Mucosa of stomach (tissue), 1 donor: Measurements from ENCODE around the gene COX4I2.

ENCODE experiments used
- H3K27me3 ChIP-seq: one replicate; pipeline ENCODE4 v1.7.0; 2013; ENCODE audit warnings: mild to moderate bottlenecking, low read length; ENCODE audit not compliant: control insufficient read depth, insufficient read depth
- H3K36me3 ChIP-seq: one replicate; pipeline ENCODE4 v1.7.0; 2013; ENCODE audit warnings: low read length; ENCODE audit not compliant: control insufficient read depth, insufficient read depth
- H3K4me1 ChIP-seq: one replicate; pipeline ENCODE4 v1.7.0; 2013; ENCODE audit warnings: mild to moderate bottlenecking, low read length; ENCODE audit not compliant: control insufficient read depth, insufficient read depth
- H3K4me3 ChIP-seq: one replicate; pipeline ENCODE4 v1.7.0; 2013; ENCODE audit warnings: low read length
- H3K9ac ChIP-seq: one replicate; pipeline ENCODE4 v1.7.0; 2013; ENCODE audit warnings: mild to moderate bottlenecking, low read length, moderate library complexity
- H3K9me3 ChIP-seq: one replicate; pipeline ENCODE4 v1.7.0; 2013; ENCODE audit warnings: mild to moderate bottlenecking, low read length, moderate library complexity; ENCODE audit not compliant: control insufficient read depth
- donor health status: Pancreatic carcinoma.

Gene COX4I2

GRCh38 chr20:31682927-31683326 is 45.2 kb downstream of the COX4I2 start:
- H3K36me3 ChIP-seq: no peaks in the 10 kb centered on the region
- H3K9ac ChIP-seq: no peak overlapping the region
- no peak overlapping the region for H3K4me3 ChIP-seq
- peaks cover 36% of the 10 kb centered on the region for H3K4me1 ChIP-seq
- no peaks in the 10 kb centered on the region for H3K9me3 ChIP-seq
- no peaks in the 10 kb centered on the region for H3K27me3 ChIP-seq

- no peak overlapping the region for H3K4me3 ChIP-seq
- peaks cover 21% of the 10 kb centered on the region for H3K4me1 ChIP-seq
- no peaks in the 10 kb centered on the region for H3K27me3 ChIP-seq
- no peak overlapping the region for H3K9ac ChIP-seq
- H3K9me3 ChIP-seq: no peaks in the 10 kb centered on the region
- no peaks in the 10 kb centered on the region for H3K36me3 ChIP-seq
These were observed 46.7 kb downstream of the COX4I2 start for GRCh38 chr20:31684153-31685015.

GRCh38 chr20:31685853-31686643 is 48.3 kb downstream of the COX4I2 start:
- Histone ChIP-seq H3K36me3 (no peaks in the 10 kb centered on the region), H3K9ac (no peak overlapping the region), H3K4me1 (peaks cover 10% of the 10 kb centered on the region), H3K4me3 (no peak overlapping the region), H3K27me3 (no peaks in the 10 kb centered on the region), H3K9me3 (no peaks in the 10 kb centered on the region)

GRCh38 chr20:31687777-31688176 is 50.1 kb downstream of the COX4I2 start:
- Histone ChIP-seq H3K9ac (no peak overlapping the region), H3K4me1 (peaks cover 10% of the 10 kb centered on the region), H3K36me3 (no peaks in the 10 kb centered on the region), H3K27me3 (no peaks in the 10 kb centered on the region), H3K9me3 (no peaks in the 10 kb centered on the region), H3K4me3 (no peak overlapping the region)

GRCh38 chr20:31689141-31689540 is 51.4 kb downstream of the COX4I2 start:
- H3K9ac ChIP-seq: no peak overlapping the region
- H3K4me1 ChIP-seq: peaks cover 16% of the 10 kb centered on the region
- no peaks in the 10 kb centered on the region for H3K27me3 ChIP-seq
- no peak overlapping the region for H3K4me3 ChIP-seq
- H3K36me3 ChIP-seq: no peaks in the 10 kb centered on the region
- no peaks in the 10 kb centered on the region for H3K9me3 ChIP-seq

- peaks cover 18% of the 10 kb centered on the region for H3K4me1 ChIP-seq
- H3K27me3 ChIP-seq: no peaks in the 10 kb centered on the region
- no peak overlapping the region for H3K9ac ChIP-seq
- H3K4me3 ChIP-seq: no peak overlapping the region
- no peaks in the 10 kb centered on the region for H3K36me3 ChIP-seq
- H3K9me3 ChIP-seq: no peaks in the 10 kb centered on the region
These were observed 52.5 kb downstream of the COX4I2 start for GRCh38 chr20:31690124-31690666.

GRCh38 chr20:31691646-31692275 is 54.0 kb downstream of the COX4I2 start:
- H3K9ac ChIP-seq: no peak overlapping the region
- no peak overlapping the region for H3K4me3 ChIP-seq
- peaks cover 24% of the 10 kb centered on the region for H3K4me1 ChIP-seq
- H3K9me3 ChIP-seq: no peaks in the 10 kb centered on the region
- H3K27me3 ChIP-seq: no peaks in the 10 kb centered on the region
- peaks cover 4% of the 10 kb centered on the region for H3K36me3 ChIP-seq

- peaks cover 4% of the 10 kb centered on the region for H3K36me3 ChIP-seq
These were observed 55.7 kb downstream of the COX4I2 start for GRCh38 chr20:31693402-31693801.

GRCh38 chr20:31693987-31694661 is 56.4 kb downstream of the COX4I2 start:
- Histone ChIP-seq H3K36me3 (peaks cover 4% of the 10 kb centered on the region), H3K4me1 (peaks cover 34% of the 10 kb centered on the region), H3K4me3 (no peak overlapping the region), H3K9me3 (no peaks in the 10 kb centered on the region), H3K9ac (no peak overlapping the region), H3K27me3 (no peaks in the 10 kb centered on the region)

More at GRCh38 chr20:31693402-31693801, 55.7 kb downstream of the COX4I2 start:
- Histone ChIP-seq H3K27me3 (no peaks in the 10 kb centered on the region), H3K9me3 (no peaks in the 10 kb centered on the region), H3K9ac (no peak overlapping the region), H3K4me1 (peaks cover 27% of the 10 kb centered on the region), H3K4me3 (no peak overlapping the region)
